ENCODE measurements around the gene DNM3.

The DNM3 gene

DNA sequence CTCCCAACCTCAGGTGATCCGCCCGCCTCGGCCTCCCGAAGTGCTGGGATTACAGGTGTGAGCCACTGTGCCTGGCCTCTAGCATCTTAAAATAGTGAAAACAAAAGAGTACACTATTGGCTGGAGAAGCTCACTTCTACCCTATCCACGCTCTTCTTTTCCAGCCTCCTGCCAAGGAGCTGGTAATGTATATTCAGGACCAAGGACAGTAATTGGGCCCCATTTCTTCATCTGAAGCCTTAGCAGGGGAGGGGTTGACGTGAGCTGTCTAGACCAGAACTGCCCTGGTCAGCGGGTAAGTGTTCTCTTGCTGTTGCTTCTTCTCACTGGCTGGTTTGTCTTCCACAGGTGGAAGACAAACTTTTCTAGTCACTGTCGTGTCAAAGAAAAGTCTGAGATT is 70.2 kb downstream of the DNM3 start:
- no peak overlapping the region for H3K4me3 ChIP-seq (ENCODE audit: low read length)
- peak; percentile 36 for DNase-seq (ENCODE audit: low read depth)
- TF ChIP-seq, protein P1, sequence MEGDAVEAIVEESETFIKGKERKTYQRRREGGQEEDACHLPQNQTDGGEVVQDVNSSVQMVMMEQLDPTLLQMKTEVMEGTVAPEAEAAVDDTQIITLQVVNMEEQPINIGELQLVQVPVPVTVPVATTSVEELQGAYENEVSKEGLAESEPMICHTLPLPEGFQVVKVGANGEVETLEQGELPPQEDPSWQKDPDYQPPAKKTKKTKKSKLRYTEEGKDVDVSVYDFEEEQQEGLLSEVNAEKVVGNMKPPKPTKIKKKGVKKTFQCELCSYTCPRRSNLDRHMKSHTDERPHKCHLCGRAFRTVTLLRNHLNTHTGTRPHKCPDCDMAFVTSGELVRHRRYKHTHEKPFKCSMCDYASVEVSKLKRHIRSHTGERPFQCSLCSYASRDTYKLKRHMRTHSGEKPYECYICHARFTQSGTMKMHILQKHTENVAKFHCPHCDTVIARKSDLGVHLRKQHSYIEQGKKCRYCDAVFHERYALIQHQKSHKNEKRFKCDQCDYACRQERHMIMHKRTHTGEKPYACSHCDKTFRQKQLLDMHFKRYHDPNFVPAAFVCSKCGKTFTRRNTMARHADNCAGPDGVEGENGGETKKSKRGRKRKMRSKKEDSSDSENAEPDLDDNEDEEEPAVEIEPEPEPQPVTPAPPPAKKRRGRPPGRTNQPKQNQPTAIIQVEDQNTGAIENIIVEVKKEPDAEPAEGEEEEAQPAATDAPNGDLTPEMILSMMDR (IDR thresholded peaks at IDR 0.05; ENCODE audit: insufficient read depth, low read depth, low read length, missing control alignments), result no peak

DNA sequence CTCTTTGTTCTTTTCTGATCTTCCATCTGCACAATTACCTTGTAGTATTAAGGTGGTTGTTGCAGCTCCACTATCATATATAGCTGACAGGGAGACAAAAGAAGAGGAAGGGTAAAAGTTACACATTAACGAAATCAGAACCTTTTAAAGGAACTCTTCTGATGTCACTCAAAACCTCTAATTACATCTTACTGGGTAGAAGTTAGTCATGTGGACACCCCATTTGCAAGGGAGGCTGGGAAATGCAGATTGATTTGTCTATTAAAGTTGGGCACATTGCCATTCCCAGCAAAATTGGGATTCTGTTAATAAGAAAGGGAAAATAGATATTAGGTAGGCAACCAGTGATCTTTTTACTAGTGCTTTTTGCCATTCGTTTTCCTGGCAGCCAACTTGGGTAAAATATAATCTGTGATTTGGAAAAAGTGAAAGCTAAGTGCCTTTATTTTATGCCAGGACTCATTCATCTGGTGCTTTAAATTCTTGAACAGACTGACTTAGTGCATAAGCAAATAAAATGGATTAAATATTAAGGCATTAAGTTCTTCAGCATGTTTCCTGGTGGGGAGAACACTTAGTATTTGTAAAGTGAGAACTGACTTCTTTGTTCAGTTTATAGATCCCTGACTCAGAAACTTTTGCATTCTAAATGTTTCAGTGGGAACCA is 71.3 kb downstream of the DNM3 start:
- no peak for DNase-seq (ENCODE audit: low read depth)
- H3K4me3 ChIP-seq (ENCODE audit: low read length), result no peak overlapping the region
- TF ChIP-seq, protein P1 (IDR thresholded peaks at IDR 0.05; ENCODE audit: insufficient read depth, low read depth, low read length, missing control alignments), result no peak

DNA sequence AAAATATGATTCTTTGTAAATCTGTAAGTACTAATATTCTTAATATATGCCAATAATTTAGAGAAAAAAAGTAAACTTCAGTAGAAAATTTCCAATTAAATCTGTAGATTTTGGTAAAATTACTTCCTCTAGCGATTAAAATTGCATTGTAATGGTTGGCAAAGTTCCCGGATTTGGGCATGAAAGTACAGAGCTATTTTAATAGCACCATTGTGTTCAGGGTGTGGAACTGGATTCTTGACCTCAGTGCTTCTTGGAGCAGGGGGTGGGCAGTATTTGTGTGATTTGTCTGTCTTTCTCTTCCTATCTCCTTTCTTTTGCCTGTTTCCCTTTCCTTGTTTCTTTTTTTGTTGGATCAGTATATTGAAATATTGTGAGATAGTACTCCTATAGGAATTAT is 72.1 kb downstream of the DNM3 start:
- no peak overlapping the region for H3K4me3 ChIP-seq (ENCODE audit: low read length)
- TF ChIP-seq, protein P1 (IDR thresholded peaks at IDR 0.05; ENCODE audit: insufficient read depth, low read depth, low read length, missing control alignments), result no peak
- peak; percentile 63 for DNase-seq (ENCODE audit: low read depth)

DNA sequence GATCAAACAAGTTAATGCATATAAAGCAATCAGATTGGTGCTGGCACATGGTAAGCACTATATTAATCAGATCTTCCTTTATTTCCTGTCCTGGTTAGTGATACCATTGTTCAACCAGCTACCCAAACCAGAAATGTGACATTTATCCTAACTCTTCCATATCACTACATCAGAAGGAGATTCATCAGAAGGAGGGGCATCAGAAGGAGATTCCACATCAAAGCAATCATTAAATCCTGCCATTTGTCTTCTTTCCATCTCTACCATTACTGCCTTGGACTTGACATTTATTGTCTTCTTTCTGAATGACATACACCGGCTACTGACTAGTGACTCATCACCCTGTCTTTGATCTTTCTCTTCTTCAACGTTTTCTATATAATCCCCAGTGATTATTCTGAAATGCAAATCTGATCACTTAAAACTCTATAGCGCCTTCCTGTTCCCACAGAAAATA is 75.0 kb downstream of the DNM3 start:
- peak; percentile 40 for DNase-seq (ENCODE audit: low read depth)
- no peak overlapping the region for H3K4me3 ChIP-seq (ENCODE audit: low read length)
- TF ChIP-seq, protein P1 (IDR thresholded peaks at IDR 0.05; ENCODE audit: insufficient read depth, low read depth, low read length, missing control alignments), result no peak

DNA sequence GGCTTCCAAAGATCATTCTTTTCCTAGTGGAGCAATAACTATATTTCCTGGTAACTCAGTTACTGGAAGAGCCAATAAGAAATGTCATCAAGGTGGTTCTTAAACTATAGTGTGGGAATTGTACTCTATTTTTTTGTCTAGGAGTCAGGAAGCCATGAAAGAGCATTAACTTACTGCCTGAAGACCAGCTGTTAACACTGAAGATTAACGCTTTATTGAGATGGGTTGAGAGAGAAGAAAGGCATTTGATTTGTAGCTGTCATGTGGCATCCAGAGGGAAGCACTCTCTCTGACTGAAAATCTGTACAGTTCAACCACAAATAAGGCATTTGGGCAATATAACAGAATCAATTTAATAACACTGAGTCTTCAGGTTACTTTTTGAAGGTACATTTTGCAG is 76.0 kb downstream of the DNM3 start:
- TF ChIP-seq, protein P1 (IDR thresholded peaks at IDR 0.05; ENCODE audit: insufficient read depth, low read depth, low read length, missing control alignments), result no peak
- no peak overlapping the region for H3K4me3 ChIP-seq (ENCODE audit: low read length)
- DNase-seq (ENCODE audit: low read depth), result no peak

DNA sequence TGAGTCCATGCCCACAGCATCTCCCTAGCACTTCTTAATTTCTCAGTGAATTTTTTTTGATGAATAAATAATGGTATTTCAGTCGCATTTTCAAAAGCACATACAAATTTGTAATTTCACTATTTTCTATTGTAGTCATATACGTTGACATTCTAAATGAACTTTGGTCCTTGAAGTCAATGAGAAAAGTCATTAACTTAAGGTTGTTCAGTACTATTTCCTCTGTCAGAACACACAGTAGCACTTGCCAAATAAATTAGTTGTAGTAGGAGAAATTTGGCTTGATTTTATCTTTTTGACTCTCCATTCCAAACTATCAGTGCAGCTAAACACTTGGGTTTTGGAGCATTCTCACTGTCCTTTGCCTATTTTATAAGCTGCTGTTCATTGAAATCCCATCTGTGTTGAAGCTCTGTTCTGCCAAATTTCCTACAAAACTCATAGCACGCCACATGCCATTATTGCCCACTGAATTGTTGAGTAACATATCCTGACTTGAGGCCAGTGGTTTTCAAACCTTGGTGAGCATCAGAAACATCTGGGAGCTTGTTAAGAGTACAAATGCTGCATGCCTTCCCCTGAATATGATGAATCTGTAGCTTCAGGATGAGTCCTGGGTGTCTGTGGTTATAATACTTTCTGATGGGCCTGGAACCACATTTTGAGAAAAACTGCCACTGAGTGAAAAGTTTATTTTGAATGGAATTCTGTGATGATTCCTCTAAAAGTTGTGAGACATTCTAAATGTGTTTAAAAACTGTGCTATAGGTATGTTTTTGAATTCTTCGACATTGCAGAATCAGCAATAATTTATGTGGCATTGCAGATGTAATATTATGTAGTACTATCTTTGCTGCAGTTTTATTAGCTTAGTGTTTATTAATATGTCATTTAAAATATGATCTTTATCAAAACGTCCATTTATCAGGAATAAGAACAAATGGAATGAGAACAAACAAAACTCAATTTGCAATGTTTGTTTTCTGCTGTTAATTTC is 78.9 kb downstream of the DNM3 start:
- TF ChIP-seq, protein P1 (IDR thresholded peaks at IDR 0.05; ENCODE audit: insufficient read depth, low read depth, low read length, missing control alignments), result no peak
- no peak overlapping the region for H3K4me3 ChIP-seq (ENCODE audit: low read length)

More for the DNA sequence above, 78.9 kb downstream of the DNM3 start:
- no peak for DNase-seq (ENCODE audit: low read depth)

All from epithelial cell of esophagus (primary cell).